GM19043 (cell line): Measurements from ENCODE around the gene IGFALS.

Experiments
- ATAC-seq: cut with Tn5 transposase; IDR thresholded peaks from one replicate; pipeline ENCODE4 v1.9.1; 2021; ENCODE audit warnings: low read depth; ENCODE audit not compliant: unreplicated experiment

The IGFALS gene

DNA sequence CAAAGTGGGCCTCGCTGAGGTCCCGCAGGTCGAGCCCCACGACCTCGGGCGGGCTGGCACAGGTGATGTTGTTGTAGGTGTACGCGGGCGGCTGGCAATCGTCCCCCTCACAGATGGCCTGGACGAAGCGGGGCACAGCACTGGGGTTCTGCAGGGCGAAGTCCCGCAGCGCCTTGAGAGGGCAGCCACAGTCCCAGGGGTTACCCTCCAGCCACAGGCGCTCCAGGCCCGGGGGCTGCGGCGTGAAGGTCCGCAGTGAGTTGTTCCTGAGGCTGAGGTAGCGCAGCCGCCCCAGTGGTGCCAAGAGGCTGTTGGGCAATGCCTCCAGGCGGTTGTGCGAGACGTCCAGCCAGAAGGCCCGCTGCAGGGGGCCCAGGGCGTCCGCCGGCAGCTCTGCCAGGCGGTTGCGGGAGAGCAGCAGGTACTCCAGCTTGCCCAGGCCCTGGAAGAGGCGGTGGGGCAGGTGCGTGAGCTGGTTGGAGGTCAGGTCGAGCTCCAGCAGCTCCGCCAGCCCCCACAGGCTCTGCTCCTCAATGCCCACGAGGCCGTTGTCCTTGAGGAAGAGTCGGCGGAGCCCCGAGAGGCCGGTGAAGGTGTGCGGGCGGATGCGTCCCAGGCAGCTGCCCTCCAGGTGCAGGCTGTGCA is 2.8 kb downstream of the IGFALS start:
- ATAC-seq: no peak

DNA sequence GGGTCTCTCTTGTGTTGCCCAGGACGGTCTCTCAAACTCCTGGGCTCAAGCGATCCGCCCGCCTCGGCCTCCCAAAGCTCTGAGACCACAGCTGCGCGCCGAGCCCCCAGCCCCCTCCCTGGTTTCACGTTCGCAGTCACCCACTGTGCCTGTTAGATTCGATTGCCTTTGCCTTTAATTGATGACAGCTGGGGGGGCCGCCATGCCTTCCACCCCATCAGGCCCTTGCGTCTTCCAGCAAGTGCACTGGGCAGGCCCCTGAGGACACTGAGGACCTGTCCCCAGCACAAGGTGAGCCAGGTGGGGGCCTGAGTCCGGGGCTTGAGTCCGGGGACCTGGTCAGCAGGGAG is 3.3 kb downstream of the IGFALS start:
- ATAC-seq: no peak

DNA sequence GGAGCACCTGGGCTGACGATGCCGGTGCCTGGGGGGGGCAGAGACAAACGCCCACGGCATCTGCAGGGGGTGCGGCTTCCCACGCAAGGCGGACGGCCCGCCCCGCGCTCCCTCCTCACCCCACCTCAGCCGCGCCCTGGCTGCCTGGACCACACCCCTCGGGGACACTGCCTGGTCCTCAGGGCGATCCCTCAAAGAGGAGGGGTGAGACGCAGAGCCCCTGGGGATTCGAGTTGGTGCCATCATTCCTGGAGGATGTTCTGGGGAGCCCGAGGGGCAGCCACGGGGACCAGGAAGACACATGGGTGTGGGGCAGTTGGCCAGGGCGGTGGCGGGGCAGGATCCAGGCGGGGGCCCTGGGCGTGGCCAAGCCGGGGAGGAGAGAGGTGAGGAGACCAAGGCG is 3.9 kb downstream of the IGFALS start:
- no peak for ATAC-seq

- ATAC-seq: no peak
These were observed 4.8 kb downstream of the IGFALS start for GRCh38 chr16:1788708-1789100.

DNA sequence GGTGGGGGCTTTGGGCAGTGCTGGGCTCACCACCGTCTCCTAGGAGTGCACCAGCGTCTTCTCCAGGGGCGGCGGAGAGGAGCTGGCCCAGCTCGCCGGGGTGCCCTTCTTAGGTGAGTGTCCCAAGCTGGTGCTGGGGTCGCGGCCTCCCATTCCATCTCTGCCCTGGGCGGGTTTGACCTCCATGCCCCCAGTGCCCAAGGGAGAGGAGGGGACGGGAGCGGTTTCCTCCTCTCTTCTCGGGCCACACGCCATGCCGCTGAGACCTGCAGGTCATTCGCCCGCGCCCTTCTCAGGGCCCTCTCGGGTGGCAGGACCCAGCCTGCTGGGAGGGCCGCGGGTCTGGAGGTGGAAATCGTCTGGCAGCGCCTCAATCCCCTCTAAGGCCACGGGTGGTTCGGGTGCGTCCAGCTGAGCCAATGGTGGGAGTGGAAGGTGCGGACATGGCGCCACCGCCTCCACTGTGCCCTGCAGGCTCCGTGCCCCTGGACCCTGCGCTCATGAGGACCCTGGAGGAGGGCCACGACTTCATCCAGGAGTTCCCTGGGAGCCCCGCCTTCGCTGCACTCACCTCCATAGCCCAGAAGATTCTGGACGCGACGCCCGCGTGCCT is 5.3 kb downstream of the IGFALS start:
- ATAC-seq: no peak

DNA sequence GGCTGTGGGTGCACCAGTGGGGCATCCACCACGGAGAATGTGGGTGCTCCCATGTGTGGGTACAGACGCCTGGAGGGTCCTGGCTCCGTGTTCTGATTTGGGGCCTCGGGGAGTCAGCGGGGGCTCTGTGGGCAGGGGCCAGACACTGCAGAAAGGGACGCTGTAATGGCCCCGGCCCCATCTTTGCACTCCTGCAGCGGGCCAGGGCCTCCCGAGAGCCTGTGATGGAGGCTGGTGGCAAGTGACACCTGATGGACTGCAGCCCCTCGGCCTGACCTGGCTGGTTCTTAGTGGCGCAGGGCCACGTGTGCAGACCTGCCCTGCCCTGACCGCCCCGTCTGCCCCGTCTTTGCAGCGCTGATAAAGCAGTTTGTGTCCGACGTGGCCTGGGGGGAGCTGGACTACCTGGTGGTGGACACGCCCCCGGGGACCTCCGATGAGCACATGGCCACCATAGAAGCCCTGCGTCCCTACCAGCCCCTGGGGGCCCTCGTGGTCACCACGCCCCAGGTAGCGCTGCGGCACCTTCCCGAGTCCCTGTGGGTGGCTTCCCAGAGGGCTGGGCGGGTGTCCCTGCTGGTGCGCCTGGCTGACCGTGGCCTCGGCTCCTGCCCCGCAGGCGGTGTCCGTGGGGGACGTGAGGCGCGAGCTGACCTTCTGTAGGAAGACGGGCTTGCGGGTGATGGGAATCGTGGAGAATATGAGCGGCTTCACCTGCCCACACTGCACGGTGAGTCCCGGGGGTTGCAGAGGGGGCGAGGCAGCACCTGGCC is 6.0 kb downstream of the IGFALS start:
- no peak for ATAC-seq

DNA sequence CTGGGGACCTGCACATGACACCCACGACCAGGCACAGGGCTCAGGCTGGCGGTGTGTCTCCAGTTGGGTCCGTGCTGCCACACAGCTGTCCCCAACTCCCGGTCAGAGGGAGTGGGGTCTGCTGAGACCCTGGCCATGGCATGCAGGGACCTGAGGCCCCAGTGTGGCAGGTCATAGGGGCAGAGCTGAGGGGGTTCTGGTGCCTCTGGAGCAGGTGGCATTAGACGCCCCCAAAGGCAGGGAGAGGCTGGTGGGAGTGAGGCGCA is 6.5 kb downstream of the IGFALS start:
- no peak for ATAC-seq

GRCh38 chr16:1786242-1787055 is 7.1 kb downstream of the IGFALS start:
- ATAC-seq: no peak

DNA sequence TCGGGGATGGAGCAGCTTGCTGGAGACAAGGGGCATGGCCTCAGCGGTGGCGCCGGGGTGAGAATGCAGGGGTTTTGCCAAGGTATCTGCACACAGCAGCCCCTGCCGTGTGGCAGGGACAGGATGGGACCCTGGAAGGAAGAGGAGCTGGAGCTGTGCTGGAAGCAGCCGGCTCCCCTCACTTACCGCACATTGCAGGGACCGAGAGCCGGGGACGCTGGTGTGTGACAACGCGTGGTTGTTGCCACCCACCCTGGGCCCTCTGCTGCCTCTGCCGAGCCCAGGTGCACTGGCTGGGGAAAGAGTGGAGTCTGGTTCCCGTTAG is 7.7 kb downstream of the IGFALS start:
- ATAC-seq: no peak

GRCh38 chr16:1784977-1785845 is 8.3 kb downstream of the IGFALS start:
- ATAC-seq: no peak

GRCh38 chr16:1782408-1783264 is 10.9 kb downstream of the IGFALS start, which contains the start of the genes NUBP2 and SPSB3:
TSS of gene NUBP2 (plus strand) at chr16:1782960. CDS start at chr16:1783021, 61 bp downstream.
TSS of gene SPSB3 (minus strand) at chr16:1782571. CDS start at chr16:1781483, 1,088 bp downstream.
- ATAC-seq: peak; percentile 87

GRCh38 chr16:1781758-1782407 is 11.6 kb downstream of the IGFALS start:
- no peak for ATAC-seq

GRCh38 chr16:1781254-1781653 is 12.3 kb downstream of the IGFALS start:
- ATAC-seq: no peak

GRCh38 chr16:1780677-1781072 is 12.8 kb downstream of the IGFALS start:
- ATAC-seq: no peak

- ATAC-seq: no peak
These were observed 13.5 kb downstream of the IGFALS start for GRCh38 chr16:1779741-1780676.

DNA sequence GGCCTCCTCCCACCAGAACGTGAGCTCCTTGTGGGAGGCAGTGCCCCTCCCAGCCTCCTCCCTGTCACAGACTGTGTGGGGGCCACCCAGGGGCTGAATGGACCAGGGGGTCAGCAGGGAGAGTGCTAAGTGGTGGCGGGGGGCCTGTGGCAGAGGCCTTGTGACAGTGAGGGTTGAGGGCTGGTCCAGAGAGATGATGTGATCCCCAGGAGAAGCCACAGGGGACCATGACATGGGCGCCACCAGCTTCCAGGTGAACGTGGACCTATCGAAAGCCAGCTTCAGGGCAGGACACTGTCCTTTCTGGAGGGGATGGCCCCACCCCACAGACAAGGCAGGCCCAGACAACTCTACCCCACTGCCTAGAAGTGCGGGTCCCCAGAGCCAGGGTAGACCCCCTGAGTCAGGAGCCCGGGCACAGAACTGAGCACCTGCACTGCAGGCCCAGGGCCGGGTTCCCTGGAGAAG is 14.2 kb downstream of the IGFALS start:
- no peak for ATAC-seq

- ATAC-seq: no peak
These were observed 15.0 kb downstream of the IGFALS start for GRCh38 chr16:1778200-1779179.
